ENCODE results near the gene SERGEF.

GRCh38 chr11:17892409-17892808 is 120.4 kb downstream of the SERGEF start:
- no peak for TF ChIP-seq CTCF (IDR thresholded peaks at IDR 0.05 in 2 of 3, conservative IDR thresholded peaks at IDR 0.05 in 1 of 3; ENCODE audit: control insufficient read depth in 2 of 3, extremely low read depth in 1 of 3, insufficient read depth in 1 of 3, low read depth in 3 of 3, low read length in 3 of 3)
- TF ChIP-seq ZNF384 (IDR thresholded peaks at IDR 0.05; ENCODE audit: borderline replicate concordance, low read depth, low read length) = no peak
- TF ChIP-seq SP1 (IDR thresholded peaks at IDR 0.05; ENCODE audit: low read depth, low read length) = no peak
- TF ChIP-seq HDAC2 (IDR thresholded peaks at IDR 0.05) = no peak
- TF ChIP-seq ELK1 (IDR thresholded peaks at IDR 0.05; ENCODE audit: low read depth, low read length) = no peak
- TF ChIP-seq POLR2A (IDR thresholded peaks at IDR 0.05; ENCODE audit: low read depth, low read length) = no peak
- TF ChIP-seq PBX3 (IDR thresholded peaks at IDR 0.05; ENCODE audit: insufficient replicate concordance, low read depth, low read length) = no peak
- no peak for TF ChIP-seq MYC (IDR thresholded peaks at IDR 0.05; ENCODE audit: insufficient read depth, insufficient read length, insufficient replicate concordance, low read length, severe bottlenecking)
- no peak for TF ChIP-seq EGR1 (IDR thresholded peaks at IDR 0.05; ENCODE audit: borderline replicate concordance in 1 of 2, low read depth in 2 of 2, low read length in 2 of 2)
- TF ChIP-seq EZH2 (IDR thresholded peaks at IDR 0.05; ENCODE audit: borderline replicate concordance, control insufficient read depth, low read depth, low read length) = no peak
